ENCODE measurements around the gene DOCK10. TPM values are rescaled to one million over a fixed set of nuclear protein-coding genes. Genes with fewer than 3 reads are reported as not detected.

The DOCK10 gene
- total and polyA plus RNA-seq, 7 donors: 3.0 to 11.4 (median 5.4) TPM

DNA sequence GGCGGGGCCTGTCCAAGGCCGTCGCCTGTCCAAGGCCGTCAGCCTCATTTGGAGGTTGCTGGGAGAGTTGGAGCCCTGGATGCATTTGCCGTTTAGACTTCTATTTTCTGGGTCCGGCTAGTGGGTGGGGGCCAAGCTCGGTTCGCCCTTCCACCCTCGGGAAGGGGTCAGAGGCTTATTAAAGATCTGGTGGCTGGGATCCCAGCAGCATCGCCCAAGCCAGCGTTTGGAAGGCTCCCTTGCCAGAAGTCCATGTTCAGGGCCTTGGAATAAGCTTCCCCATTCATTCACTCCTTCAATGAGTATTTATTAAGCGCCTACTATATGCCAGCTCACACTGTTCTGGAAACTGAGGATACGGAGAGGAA is 516 bp upstream of the DOCK10 start:
- peaks cover 0 to 26% (median 10%) of the 10 kb centered on the region in 3 donors for H3K27me3 ChIP-seq
- H3K36me3 ChIP-seq: no peaks in the 10 kb centered on the region
- H3K4me1 ChIP-seq: peaks cover 0 to 14% (median 4%) of the 10 kb centered on the region in 4 donors
- H3K4me3 ChIP-seq: peak overlapping the region in 3 of 4 donors; percentile 41 to 55 (median 55)
- no peak for DNase-seq
- intact Hi-C loops (cut with DNase I): no loop called here
- WGBS, 2 donors: 16 to 22% methylated on average over 13 of the region's 13 CpGs
- H3K9me3 ChIP-seq: no peaks in the 10 kb centered on the region
- TF ChIP-seq POLR2AphosphoS5 (IDR thresholded peaks at IDR 0.05) (no peak), EP300 (IDR thresholded peaks at IDR 0.05) (no peak), POLR2A (IDR thresholded peaks at IDR 0.05) (no peak)
- TF ChIP-seq, protein P1, sequence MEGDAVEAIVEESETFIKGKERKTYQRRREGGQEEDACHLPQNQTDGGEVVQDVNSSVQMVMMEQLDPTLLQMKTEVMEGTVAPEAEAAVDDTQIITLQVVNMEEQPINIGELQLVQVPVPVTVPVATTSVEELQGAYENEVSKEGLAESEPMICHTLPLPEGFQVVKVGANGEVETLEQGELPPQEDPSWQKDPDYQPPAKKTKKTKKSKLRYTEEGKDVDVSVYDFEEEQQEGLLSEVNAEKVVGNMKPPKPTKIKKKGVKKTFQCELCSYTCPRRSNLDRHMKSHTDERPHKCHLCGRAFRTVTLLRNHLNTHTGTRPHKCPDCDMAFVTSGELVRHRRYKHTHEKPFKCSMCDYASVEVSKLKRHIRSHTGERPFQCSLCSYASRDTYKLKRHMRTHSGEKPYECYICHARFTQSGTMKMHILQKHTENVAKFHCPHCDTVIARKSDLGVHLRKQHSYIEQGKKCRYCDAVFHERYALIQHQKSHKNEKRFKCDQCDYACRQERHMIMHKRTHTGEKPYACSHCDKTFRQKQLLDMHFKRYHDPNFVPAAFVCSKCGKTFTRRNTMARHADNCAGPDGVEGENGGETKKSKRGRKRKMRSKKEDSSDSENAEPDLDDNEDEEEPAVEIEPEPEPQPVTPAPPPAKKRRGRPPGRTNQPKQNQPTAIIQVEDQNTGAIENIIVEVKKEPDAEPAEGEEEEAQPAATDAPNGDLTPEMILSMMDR (IDR thresholded peaks at IDR 0.05): no peak
- H3K27ac ChIP-seq: no peak overlapping the region

DNA sequence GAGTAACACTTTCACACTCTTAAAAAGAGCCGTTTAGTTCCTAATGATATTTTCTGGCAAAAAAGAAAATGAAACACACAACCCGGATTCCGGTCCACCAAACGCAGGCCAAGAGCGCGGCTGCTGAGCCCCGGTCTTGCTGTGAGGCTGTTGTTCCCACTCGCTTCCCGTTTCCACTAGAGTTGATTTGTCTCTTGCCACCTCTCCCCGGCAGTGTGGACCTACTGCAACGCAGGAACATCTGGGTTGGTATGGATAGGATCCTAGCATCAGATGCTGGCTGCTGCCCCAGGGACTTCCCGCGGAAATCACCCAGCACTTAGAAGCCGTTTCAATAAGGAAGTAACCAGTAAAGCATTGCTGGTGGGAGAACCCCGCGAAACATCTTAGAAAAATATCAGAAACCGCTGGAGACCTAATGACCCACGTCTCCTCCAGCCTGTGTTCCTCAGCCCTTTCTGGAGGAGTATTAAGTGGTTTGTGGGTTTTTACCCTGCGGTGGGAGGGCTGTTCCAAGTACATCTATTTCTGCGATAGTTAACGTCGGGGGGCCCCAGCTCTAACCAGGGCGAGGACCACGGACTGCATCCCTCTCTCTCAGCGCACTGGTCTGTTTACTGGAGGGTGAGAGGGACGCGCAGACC is 939 bp downstream of the DOCK10 start:
- no peak for TF ChIP-seq POLR2AphosphoS5 (IDR thresholded peaks at IDR 0.05)
- TF ChIP-seq POLR2A (IDR thresholded peaks at IDR 0.05): no peak
- no peak for TF ChIP-seq EP300 (IDR thresholded peaks at IDR 0.05)
- TF ChIP-seq, protein P1 (IDR thresholded peaks at IDR 0.05): no peak
- Histone ChIP-seq H3K4me1 (peaks cover 0 to 14% (median 4%) of the 10 kb centered on the region in 4 donors), H3K4me3 (peak overlapping the region; percentile 11 to 55 (median 48)), H3K27me3 (peaks cover 0 to 26% (median 10%) of the 10 kb centered on the region in 3 donors), H3K36me3 (no peaks in the 10 kb centered on the region), H3K27ac (peak overlapping the region in 1 of 4 donors; percentile 28), H3K9me3 (no peaks in the 10 kb centered on the region)
- intact Hi-C loops (cut with DNase I): no loop called here
- no peak for DNase-seq
- 0 to 1% methylated on average over 27 of the region's 27 CpGs for WGBS, 2 donors

GRCh38 chr2:225040856-225041206 is 1.4 kb downstream of the DOCK10 start:
- no peak for DNase-seq

GRCh38 chr2:225040142-225040541 is 2.1 kb downstream of the DOCK10 start:
- no peaks in the 10 kb centered on the region for H3K36me3 ChIP-seq
- no peak for DNase-seq
- no peak overlapping the region for H3K4me3 ChIP-seq
- WGBS, 2 donors: 70 to 81% methylated on average over 5 of the region's 5 CpGs
- peaks cover 0 to 26% (median 10%) of the 10 kb centered on the region in 3 donors for H3K27me3 ChIP-seq
- H3K27ac ChIP-seq: no peak overlapping the region
- intact Hi-C loops (cut with DNase I): no loop called here
- no peaks in the 10 kb centered on the region for H3K9me3 ChIP-seq
- H3K4me1 ChIP-seq: peaks cover 0 to 14% (median 4%) of the 10 kb centered on the region in 4 donors
- TF ChIP-seq, protein P1 (IDR thresholded peaks at IDR 0.05): no peak
- no peak for TF ChIP-seq POLR2A (IDR thresholded peaks at IDR 0.05)
- TF ChIP-seq EP300 (IDR thresholded peaks at IDR 0.05): no peak
- no peak for TF ChIP-seq POLR2AphosphoS5 (IDR thresholded peaks at IDR 0.05)

More at GRCh38 chr2:225040856-225041206, 1.4 kb downstream of the DOCK10 start:
- Histone ChIP-seq H3K9me3 (no peaks in the 10 kb centered on the region), H3K27ac (peak overlapping the region in 1 of 4 donors; percentile 28), H3K36me3 (no peaks in the 10 kb centered on the region), H3K4me1 (peaks cover 0 to 14% (median 4%) of the 10 kb centered on the region in 4 donors), H3K27me3 (peaks cover 0 to 26% (median 10%) of the 10 kb centered on the region in 3 donors), H3K4me3 (peak overlapping the region in 3 of 4 donors; percentile 41 to 55 (median 55))
- TF ChIP-seq POLR2AphosphoS5 (IDR thresholded peaks at IDR 0.05): no peak
- no peak for TF ChIP-seq POLR2A (IDR thresholded peaks at IDR 0.05)
- no peak for TF ChIP-seq EP300 (IDR thresholded peaks at IDR 0.05)
- TF ChIP-seq, protein P1 (IDR thresholded peaks at IDR 0.05): no peak
- intact Hi-C loops (cut with DNase I): no loop called here
- WGBS, 2 donors: 6 to 7% methylated on average over 9 of the region's 9 CpGs

- DNase-seq: no peak
- no peak overlapping the region for H3K4me3 ChIP-seq
- H3K4me1 ChIP-seq: peaks cover 0 to 14% (median 4%) of the 10 kb centered on the region in 4 donors
- no peaks in the 10 kb centered on the region for H3K36me3 ChIP-seq
- H3K27me3 ChIP-seq: peaks cover 0 to 22% (median 10%) of the 10 kb centered on the region in 3 donors
- no peak for TF ChIP-seq POLR2A (IDR thresholded peaks at IDR 0.05)
- no peak for TF ChIP-seq POLR2AphosphoS5 (IDR thresholded peaks at IDR 0.05)
- TF ChIP-seq, protein P1 (IDR thresholded peaks at IDR 0.05): no peak
- TF ChIP-seq EP300 (IDR thresholded peaks at IDR 0.05): no peak
- H3K27ac ChIP-seq: no peak overlapping the region
- 68 to 84% methylated on average over 3 of the region's 3 CpGs for WGBS, 2 donors
- no peaks in the 10 kb centered on the region for H3K9me3 ChIP-seq
- intact Hi-C loops (cut with DNase I): no loop called here
These were observed 4.1 kb downstream of the DOCK10 start for GRCh38 chr2:225038231-225038523.

Measured in sigmoid colon (tissue), 7 donors.